ENCODE measurements around the gene LMO1.

Gene LMO1

DNA sequence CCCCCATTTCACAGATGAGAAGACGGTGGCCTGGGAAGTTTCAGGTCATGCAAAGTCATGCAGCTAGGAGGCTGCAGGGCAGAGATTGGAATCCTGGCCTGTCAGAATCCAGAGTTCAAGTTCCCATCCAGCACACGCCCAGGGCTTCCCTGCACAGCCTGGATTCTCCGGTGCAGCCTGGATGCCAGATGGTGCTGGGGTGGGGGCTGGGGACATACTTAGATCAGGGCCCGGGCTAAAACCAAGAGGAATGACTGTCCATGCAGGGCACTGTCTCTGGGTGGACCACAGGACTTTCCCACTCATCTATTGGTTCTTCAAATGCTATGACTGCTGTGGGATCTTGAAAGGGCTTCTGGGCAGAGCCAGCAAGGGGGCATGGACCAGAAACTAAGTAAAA is 24.6 kb downstream of the LMO1 start:
- TF ChIP-seq TAF1 (IDR thresholded peaks at IDR 0.05; ENCODE audit: low read depth) (no peak), YY1 (IDR thresholded peaks at IDR 0.05; ENCODE audit: low read depth) (no peak), CREB1 (IDR thresholded peaks at IDR 0.05; ENCODE audit: low read depth) (no peak)
- TF ChIP-seq, protein P1, sequence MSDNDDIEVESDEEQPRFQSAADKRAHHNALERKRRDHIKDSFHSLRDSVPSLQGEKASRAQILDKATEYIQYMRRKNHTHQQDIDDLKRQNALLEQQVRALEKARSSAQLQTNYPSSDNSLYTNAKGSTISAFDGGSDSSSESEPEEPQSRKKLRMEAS (IDR thresholded peaks at IDR 0.05), result no peak

DNA sequence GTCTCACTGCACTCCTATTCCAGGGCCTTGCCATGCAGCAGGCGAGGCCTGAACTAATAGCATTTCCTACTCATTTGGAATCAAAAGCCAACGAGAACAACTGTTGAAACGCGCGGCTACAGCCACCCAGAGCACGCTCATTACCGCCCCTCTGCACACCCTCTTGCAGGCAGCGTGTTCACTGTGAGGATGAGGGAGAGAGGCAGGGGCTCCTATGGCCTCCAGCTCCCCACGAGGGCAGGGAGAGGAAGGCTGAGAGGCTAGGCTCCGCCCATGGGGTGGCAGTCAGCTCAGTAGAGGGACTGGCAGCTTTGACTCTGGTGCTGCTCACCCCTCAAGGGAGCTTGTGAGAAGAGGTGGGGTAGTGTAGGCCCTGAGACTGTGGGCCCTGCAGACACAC is 26.2 kb downstream of the LMO1 start:
- TF ChIP-seq RAD21 (IDR thresholded peaks at IDR 0.05; ENCODE audit: low read depth) (no peak), CREB1 (IDR thresholded peaks at IDR 0.05; ENCODE audit: low read depth) (no peak), EP300 (IDR thresholded peaks at IDR 0.05; ENCODE audit: borderline replicate concordance) (no peak), ZBTB7A (IDR thresholded peaks at IDR 0.05; ENCODE audit: low read depth) (no peak), EGR1 (IDR thresholded peaks at IDR 0.05) (no peak), TEAD4 (IDR thresholded peaks at IDR 0.05) (no peak), CEBPB (IDR thresholded peaks at IDR 0.05) (no peak), NFIC (IDR thresholded peaks at IDR 0.05) (no peak)
- TF ChIP-seq, protein P2, sequence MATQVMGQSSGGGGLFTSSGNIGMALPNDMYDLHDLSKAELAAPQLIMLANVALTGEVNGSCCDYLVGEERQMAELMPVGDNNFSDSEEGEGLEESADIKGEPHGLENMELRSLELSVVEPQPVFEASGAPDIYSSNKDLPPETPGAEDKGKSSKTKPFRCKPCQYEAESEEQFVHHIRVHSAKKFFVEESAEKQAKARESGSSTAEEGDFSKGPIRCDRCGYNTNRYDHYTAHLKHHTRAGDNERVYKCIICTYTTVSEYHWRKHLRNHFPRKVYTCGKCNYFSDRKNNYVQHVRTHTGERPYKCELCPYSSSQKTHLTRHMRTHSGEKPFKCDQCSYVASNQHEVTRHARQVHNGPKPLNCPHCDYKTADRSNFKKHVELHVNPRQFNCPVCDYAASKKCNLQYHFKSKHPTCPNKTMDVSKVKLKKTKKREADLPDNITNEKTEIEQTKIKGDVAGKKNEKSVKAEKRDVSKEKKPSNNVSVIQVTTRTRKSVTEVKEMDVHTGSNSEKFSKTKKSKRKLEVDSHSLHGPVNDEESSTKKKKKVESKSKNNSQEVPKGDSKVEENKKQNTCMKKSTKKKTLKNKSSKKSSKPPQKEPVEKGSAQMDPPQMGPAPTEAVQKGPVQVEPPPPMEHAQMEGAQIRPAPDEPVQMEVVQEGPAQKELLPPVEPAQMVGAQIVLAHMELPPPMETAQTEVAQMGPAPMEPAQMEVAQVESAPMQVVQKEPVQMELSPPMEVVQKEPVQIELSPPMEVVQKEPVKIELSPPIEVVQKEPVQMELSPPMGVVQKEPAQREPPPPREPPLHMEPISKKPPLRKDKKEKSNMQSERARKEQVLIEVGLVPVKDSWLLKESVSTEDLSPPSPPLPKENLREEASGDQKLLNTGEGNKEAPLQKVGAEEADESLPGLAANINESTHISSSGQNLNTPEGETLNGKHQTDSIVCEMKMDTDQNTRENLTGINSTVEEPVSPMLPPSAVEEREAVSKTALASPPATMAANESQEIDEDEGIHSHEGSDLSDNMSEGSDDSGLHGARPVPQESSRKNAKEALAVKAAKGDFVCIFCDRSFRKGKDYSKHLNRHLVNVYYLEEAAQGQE (IDR thresholded peaks at IDR 0.05; ENCODE audit: low read depth), result no peak

DNA sequence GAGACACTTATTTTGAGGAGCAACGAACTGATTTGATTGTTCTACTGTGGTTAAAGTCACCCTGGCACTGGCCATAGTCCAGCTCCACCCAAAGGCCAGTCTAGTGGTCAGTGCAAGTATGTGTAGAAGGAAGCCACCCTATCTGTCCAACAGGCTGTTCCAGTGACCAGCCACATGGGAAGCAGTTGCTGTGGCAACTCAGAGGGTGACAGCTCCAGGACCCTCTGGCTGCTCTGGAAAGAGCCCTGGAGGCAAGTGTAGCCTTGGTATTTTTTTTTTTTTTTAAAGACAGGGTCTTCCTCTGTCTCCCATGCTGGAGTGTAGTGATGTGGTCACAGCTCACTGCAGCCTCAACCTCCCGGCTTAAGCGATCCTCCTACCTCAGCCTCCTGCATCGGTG is 27.8 kb downstream of the LMO1 start:
- no peak for TF ChIP-seq CEBPB (IDR thresholded peaks at IDR 0.05)
- no peak for TF ChIP-seq TEAD4 (IDR thresholded peaks at IDR 0.05)
- TF ChIP-seq CREB1 (IDR thresholded peaks at IDR 0.05; ENCODE audit: low read depth), result no peak
- TF ChIP-seq, protein P2 (IDR thresholded peaks at IDR 0.05; ENCODE audit: low read depth), result no peak

DNA sequence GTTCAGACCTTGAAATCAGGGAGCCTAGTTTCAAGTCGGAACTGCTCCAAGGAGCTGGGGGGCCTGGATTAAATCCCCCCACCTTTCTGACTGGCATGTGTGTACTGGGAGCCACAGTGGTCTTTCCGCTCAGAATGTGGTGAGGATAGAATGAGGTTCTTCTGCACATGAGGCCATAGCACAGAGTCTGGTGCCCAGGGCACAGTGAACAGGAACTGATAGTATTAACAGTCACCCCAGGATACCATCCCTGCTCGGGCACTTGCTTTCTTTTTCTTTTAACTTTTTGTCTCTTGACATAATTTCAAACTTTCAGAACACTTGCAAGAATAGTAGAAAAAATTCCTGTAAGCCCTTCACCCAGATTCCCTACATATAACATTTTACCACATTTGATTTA is 28.8 kb downstream of the LMO1 start:
- TF ChIP-seq TEAD4 (IDR thresholded peaks at IDR 0.05) (no peak), RAD21 (IDR thresholded peaks at IDR 0.05; ENCODE audit: low read depth) (no peak), EP300 (IDR thresholded peaks at IDR 0.05; ENCODE audit: borderline replicate concordance) (no peak), CEBPB (IDR thresholded peaks at IDR 0.05) (no peak), FOXM1 (IDR thresholded peaks at IDR 0.05; ENCODE audit: borderline replicate concordance, low read depth) (no peak), TCF12 (IDR thresholded peaks at IDR 0.05; ENCODE audit: low read depth) (no peak), EGR1 (IDR thresholded peaks at IDR 0.05) (no peak), NFIC (IDR thresholded peaks at IDR 0.05) (no peak), CREB1 (IDR thresholded peaks at IDR 0.05; ENCODE audit: low read depth) (no peak), TAF1 (IDR thresholded peaks at IDR 0.05; ENCODE audit: low read depth) (no peak)
- TF ChIP-seq, protein P3, sequence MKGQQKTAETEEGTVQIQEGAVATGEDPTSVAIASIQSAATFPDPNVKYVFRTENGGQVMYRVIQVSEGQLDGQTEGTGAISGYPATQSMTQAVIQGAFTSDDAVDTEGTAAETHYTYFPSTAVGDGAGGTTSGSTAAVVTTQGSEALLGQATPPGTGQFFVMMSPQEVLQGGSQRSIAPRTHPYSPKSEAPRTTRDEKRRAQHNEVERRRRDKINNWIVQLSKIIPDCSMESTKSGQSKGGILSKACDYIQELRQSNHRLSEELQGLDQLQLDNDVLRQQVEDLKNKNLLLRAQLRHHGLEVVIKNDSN (IDR thresholded peaks at IDR 0.05), result no peak
- TF ChIP-seq, protein P2 (IDR thresholded peaks at IDR 0.05; ENCODE audit: low read depth), result no peak
- TF ChIP-seq, protein P1 (IDR thresholded peaks at IDR 0.05), result no peak

DNA sequence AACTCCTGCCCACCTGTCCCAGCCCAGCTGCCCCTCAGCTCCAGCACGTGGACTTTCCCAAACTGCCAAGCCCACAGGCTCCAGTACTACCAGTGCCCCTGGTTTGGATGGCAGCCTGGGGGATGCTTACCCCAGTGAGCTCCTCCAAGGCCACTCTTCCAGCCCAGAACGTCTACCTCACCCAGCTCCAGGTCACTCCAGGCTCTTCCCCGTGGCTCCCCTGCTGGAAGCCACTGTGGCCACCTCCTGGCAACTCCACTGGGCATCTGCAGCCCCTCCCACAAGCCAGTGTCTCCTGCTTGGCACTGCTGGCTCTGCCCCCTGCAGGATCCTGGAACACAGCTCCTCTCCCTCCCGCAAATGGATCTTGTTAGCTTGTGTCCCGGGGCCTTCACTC is 29.3 kb downstream of the LMO1 start:
- TF ChIP-seq ZBTB7A (IDR thresholded peaks at IDR 0.05; ENCODE audit: low read depth), result no peak
- TF ChIP-seq NFIC (IDR thresholded peaks at IDR 0.05), result no peak
- TF ChIP-seq, protein P1 (IDR thresholded peaks at IDR 0.05), result no peak
- TF ChIP-seq, protein P2 (IDR thresholded peaks at IDR 0.05; ENCODE audit: low read depth), result no peak
- no peak for TF ChIP-seq CEBPB (IDR thresholded peaks at IDR 0.05)
- TF ChIP-seq TAF1 (IDR thresholded peaks at IDR 0.05; ENCODE audit: low read depth), result no peak
- no peak for TF ChIP-seq TCF12 (IDR thresholded peaks at IDR 0.05; ENCODE audit: low read depth)
- TF ChIP-seq, protein P3 (IDR thresholded peaks at IDR 0.05), result no peak
- TF ChIP-seq YY1 (IDR thresholded peaks at IDR 0.05; ENCODE audit: low read depth), result no peak
- no peak for TF ChIP-seq CREB1 (IDR thresholded peaks at IDR 0.05; ENCODE audit: low read depth)
- no peak for TF ChIP-seq TEAD4 (IDR thresholded peaks at IDR 0.05)
- no peak for TF ChIP-seq EGR1 (IDR thresholded peaks at IDR 0.05)
- TF ChIP-seq EP300 (IDR thresholded peaks at IDR 0.05; ENCODE audit: borderline replicate concordance), result no peak
- no peak for TF ChIP-seq FOXM1 (IDR thresholded peaks at IDR 0.05; ENCODE audit: borderline replicate concordance, low read depth)
- no peak for TF ChIP-seq RAD21 (IDR thresholded peaks at IDR 0.05; ENCODE audit: low read depth)

Measured in Ishikawa (cell line).